AG09319 (cell line): ENCODE measurements around the gene SLC66A2.

ENCODE experiments used
- DNase-seq: peaks from one replicate; pipeline ENCODE4 v3.0.0-alpha.2; 2010; ENCODE audit warnings: low read depth; ENCODE audit errors: extremely low read depth
- CTCF ChIP-seq: IDR thresholded peaks from 2 replicates; pipeline ENCODE4 v1.5.1; 2011; ENCODE audit warnings: low read depth, mild to moderate bottlenecking, inconsistent platforms, low read length, moderate library complexity

The SLC66A2 gene

DNA sequence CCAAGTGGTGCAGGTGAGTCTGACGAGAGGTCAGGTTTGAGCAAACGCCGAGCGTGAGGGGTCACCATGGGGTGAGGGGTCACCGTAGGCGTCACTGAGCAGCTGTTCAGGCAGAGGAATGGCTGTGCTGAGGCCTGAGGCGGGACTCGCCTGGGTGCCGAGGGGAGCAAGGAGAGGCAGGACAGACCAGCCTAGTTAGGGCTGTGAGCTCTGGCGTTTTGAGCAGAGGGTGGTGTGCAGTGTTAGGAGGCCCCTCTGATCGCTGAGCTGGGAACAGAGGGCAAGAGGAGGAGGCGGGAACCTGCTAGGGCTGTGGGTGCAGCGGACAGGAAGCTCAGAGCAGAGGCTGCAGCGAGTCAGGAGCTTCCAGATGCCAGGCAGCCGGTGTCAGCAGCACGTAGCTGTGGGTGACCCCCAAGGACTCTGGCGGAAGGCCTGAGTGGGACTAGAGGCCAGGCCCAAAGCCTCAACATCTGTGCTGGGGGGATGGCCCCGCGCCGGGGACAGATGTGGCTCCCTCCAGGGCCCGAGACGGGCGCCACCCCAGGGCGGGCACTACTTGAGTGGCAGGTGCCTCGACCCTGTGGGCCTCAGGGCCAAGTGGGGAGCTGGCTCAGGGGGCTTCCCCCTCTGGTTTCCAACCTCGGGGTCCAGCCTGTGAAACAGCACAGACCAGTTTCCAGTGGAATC is 98.0 kb downstream of the SLC66A2 start:
- no peak for DNase-seq
- no peak for TF ChIP-seq CTCF

GRCh38 chr18:79852561-79853302 is 98.7 kb downstream of the SLC66A2 start:
- no peak for TF ChIP-seq CTCF
- no peak for DNase-seq
